GM12801 (cell line): ENCODE results near the gene KRT5.

Source experiments
- CTCF ChIP-seq: IDR thresholded peaks from one replicate; pipeline ENCODE4 v1.5.1; 2011; ENCODE audit warnings: control low read depth; ENCODE audit not compliant: insufficient read length; ENCODE audit errors: extremely low read depth

Gene KRT5

DNA sequence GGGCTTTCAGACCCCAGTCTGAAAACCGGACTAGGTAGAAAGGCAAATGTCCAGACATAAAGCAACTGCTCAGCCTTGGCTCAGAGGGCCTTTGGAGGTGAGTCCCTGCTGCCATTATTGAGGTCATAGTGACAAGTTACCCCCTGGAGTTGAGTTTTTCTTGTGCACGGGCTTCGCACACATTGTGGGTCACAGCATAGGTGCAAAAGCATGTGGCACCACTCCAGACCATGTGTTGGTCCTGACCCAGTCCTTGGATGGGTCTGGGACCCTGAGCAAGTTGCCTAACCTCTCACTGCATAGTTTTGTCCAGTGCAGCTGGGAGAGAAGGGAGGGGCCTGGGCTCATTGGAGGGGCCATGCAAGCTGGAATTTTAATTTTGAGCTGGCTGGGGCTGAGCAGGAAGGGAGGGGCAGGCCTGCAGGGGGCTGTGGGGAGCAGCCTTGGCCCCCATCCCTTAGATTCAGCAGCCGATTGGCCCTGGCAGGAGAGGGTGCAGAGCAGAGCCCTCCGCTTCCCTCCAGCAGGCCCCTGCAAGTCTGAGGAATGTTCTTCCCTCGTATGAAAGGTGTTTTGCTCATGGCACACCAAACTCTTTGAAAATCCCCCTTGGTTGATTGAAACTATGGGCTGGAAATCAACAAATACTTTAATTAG lies 4.2 kb upstream of the KRT5 start:
- TF ChIP-seq CTCF = no peak

GRCh38 chr12:52523824-52524223 lies 3.6 kb upstream of the KRT5 start:
- no peak for TF ChIP-seq CTCF

DNA sequence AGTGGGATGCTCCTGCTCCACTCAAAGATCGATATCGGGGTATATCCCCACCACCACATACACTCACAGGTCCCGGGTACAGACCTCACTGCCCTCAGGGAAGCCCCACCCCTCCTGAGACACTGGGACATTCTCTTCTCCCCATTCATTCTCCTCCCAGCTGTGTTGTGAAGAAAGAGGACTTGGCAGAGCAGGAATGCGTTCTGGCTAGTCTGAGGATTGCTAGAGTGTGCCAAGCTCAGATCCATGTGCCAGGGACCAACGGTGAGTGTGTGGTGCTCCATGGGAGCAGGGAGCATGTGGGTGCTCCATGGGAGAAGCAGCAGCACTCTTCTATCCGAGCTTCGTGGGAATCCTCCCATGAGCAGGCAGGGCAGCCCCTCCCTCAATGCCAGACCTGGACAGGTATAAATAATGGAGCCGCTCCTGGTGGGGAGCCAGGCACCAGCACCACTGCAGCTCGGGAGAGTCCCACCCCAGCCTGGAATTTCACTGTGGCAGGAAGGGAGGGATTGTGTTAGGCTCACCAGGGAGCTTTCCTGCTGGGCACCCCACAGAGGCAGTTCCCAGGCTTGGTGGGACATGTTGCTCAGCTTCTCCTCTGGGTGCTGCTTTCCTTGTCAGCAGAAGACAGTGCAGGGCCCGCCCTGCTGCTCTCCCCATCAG lies 2.3 kb upstream of the KRT5 start:
- no peak for TF ChIP-seq CTCF

DNA sequence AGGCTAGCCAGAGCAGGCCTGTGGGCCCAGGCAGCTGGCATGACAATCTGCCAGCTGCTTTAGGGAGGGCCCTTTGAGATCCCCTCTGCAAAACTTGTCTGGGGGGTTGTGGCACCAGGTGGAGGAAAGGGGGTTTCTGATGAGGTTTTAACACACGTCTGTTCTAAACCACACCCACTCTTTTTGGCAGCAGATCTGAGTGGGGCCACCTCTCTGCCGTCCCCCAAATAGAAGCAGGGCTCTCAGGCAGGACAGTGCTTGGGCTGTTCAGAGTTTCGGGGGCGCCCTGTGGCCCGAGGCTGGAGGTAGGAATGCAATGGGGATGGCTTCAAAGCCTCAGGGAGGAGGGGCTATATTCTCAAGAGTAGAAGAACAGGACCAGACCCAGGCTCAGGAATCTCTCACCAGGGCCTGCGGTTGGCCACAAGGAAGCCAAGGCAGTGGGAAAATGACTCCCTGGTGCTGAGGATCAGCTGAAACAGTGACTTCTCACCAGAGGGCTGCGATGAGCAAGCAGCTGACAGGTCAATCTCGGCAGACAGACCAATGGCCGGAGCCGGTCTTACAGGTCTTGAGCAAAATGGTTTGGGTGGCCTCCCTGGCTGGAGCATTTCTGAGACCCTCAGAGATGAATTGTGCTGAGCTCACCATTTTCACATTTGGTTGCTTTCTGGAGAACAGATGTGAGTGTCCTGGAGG lies 1.5 kb upstream of the KRT5 start:
- TF ChIP-seq CTCF = no peak

GRCh38 chr12:52521175-52521567 lies 977 bp upstream of the KRT5 start:
- TF ChIP-seq CTCF = no peak

GRCh38 chr12:52519387-52519703 lies 849 bp downstream of the KRT5 start:
- no peak for TF ChIP-seq CTCF

DNA sequence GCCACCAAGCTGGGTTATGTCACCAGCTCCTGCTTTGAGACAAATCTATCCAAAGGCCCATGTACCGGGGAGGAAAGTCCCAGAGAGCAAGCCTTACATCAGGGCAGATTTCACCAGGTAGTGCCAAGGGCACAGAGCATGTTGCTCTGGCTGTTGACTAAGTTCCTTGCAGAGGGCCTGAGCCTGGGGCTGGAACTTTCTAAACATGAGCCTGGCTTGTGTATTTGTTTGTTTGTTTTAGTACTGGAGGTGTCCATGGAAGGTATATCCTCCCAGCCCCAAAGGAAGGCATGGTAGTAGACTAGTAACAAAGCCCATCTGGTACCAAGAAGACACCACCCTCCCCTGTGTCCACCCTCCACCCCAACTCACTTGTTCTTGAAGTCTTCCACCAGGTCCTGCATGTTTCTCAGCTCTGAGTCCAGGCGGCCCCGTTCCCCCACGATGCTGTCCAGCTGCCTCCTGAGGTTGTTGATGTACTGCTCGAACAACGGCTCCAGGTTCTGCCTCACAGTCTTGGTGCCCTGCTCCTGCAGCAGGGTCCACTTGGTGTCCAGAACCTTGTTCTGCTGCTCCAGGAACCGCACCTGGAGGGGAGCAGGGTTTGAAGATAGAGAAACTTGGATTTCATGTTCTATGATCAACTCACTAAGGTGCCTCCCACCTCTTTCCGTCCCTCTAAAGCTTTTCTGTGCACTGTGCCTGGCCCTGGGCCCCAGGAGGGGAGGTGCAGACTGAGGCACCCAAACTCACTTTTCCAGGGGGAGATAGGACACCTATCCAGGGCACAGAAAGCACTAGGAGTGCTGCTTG lies 1.4 kb downstream of the KRT5 start:
- TF ChIP-seq CTCF = no peak
